HG02840 (cell line): ENCODE measurements around the gene NPTX2.
"Not testable (repeated sequence)": the region's sequence is repeated elsewhere in the genome, so short reads cannot be mapped to it uniquely, and the experiment has no call there.

Source experiments
- ATAC-seq: cut with Tn5 transposase; IDR thresholded peaks from one replicate; pipeline ENCODE4 v1.9.1; 2021; ENCODE audit warnings: mild to moderate bottlenecking, moderate library complexity, moderate number of reproducible peaks; ENCODE audit not compliant: unreplicated experiment, low FRiP score

Gene NPTX2, protein sequence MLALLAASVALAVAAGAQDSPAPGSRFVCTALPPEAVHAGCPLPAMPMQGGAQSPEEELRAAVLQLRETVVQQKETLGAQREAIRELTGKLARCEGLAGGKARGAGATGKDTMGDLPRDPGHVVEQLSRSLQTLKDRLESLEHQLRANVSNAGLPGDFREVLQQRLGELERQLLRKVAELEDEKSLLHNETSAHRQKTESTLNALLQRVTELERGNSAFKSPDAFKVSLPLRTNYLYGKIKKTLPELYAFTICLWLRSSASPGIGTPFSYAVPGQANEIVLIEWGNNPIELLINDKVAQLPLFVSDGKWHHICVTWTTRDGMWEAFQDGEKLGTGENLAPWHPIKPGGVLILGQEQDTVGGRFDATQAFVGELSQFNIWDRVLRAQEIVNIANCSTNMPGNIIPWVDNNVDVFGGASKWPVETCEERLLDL

DNA sequence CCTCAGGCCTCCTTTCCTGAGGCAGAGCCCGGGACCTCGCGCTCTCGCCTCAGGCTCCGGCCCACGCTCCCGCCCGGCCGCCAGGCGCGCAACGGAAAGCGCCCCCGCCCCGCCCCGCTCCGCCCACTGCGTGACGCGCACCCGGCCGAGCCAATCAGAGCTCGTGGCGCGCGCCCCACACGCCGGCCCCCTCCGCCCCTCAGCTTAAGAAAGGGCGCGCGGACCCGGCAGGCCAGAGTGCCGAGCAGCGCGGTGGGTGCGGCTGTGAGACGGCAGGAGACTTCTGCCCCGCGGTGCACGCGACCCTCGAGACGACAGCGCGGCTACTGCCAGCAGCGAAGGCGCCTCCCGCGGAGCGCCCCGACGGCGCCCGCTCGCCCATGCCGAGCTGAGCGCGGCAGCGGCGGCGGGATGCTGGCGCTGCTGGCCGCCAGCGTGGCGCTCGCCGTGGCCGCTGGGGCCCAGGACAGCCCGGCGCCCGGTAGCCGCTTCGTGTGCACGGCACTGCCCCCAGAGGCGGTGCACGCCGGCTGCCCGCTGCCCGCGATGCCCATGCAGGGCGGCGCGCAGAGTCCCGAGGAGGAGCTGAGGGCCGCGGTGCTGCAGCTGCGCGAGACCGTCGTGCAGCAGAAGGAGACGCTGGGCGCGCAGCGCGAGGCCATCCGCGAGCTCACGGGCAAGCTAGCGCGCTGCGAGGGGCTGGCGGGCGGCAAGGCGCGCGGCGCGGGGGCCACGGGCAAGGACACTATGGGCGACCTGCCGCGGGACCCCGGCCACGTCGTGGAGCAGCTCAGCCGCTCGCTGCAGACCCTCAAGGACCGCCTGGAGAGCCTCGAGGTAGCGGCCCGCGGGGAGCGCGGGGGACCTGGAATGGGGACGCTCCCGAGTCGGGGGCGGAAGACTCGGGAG lies at the start of gene NPTX2:
NPTX2 (plus strand) TSS at position 235 of the 909 bp plus-strand sequence; CDS start at position 412, 177 bp downstream.
- ATAC-seq, result no peak

DNA sequence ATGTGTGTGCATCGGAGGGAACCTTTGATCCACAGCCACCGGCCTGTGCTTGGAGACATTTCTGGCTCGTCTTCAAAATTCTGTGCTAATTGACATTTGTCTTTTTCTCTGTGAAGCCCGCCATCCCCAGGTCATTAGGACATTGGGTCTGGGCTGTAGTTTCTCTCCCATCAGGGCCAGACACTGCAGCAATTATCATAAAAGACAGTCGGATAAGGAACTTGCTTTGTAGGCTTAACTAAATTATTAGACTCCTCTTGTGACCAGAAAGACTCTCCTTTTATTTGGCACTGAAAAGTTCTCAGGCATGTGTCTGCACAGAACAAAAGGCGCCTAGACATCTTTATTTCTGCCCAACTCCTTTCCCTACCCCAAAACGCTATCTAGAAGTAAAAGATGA lies 49.1 kb upstream of the NPTX2 start:
- no peak for ATAC-seq

DNA sequence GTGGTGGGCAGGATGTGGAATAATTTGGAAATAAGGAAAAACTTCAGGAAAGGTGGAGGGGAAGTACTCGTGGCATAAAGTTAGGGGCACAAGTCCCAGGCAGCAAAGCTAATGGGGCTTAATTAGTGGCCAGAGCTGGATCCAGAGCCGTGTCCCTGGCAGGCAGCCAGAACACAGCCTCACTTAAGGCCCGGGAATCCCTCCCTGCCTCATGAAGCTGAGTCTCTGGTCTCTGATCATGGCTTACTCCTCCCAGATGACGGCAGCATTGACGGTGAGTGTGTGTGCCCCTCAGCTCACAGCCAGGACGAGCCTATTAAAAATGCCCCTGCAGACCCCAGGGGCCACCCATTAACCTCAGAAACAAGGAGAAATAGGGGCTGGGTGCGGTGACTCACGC lies 48.2 kb upstream of the NPTX2 start:
- ATAC-seq, result no peak

DNA sequence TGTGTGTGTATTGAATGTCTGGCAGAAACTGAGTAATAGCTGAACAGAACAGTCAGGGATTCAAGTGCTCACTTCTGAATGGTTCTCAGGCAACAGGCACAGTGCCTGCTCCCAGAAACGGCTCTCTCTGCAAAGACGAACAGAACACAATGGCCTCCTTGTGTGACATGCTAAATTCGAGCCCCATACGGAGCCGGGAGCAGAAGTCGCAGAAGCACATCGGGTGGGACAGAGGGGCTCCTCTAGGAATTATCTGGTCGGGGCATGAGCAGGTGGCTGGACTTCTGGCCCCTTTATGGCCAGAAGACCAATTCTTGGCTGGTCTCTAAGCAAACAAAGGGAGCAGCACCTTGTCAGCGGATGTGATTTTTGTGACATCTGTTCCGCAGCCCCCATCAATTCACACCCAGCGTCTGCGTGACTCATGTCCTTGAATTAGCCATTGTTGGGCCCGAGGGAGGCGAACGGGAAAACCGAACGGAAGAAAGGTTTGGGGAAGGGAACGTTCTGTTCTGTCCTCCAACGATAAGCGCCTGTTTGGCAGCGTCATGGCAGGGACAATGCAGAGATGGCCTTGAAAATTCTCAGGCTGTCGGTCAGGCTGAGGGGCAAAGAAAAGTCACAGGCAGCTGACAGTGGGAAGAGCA lies 47.3 kb upstream of the NPTX2 start:
- no peak for ATAC-seq

DNA sequence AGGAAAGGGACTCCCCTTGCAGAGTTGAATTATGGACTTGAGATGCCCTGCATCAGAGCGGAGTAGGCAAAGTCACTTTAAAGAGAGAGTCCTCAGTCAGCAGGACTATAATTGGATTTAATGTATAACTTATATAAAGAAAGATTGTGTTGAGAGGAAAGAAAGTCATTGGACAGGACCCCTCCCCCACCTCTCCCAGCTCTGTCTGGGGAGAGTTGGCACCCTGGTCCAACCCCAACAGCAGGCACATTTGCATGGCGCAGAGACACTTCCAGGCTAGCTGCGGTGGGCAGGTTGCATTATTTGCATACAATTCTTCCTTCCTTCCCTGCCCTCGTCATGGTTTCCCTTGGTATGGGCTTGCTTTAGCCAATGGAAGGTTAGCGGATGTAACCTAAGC lies 46.1 kb upstream of the NPTX2 start:
- ATAC-seq, result no peak

DNA sequence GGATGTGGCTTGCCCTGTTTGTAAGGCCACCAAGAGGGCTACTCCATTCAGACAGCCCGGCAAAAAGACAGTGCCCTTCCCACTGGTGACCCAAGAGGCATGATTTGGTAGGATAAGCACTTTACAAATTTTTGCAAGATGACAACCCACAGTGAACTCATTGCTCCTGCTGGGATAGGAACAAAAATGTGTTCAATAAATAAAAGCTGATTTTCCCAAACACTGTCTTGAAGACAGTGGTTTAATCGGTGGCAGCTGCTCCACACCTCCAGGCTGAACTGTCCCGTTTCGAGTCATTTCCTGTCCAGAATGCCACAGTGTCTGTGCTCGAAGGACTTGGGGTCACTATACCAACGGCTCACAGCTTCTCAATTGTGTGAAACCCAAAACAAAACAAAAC lies 45.1 kb upstream of the NPTX2 start:
- no peak for ATAC-seq

DNA sequence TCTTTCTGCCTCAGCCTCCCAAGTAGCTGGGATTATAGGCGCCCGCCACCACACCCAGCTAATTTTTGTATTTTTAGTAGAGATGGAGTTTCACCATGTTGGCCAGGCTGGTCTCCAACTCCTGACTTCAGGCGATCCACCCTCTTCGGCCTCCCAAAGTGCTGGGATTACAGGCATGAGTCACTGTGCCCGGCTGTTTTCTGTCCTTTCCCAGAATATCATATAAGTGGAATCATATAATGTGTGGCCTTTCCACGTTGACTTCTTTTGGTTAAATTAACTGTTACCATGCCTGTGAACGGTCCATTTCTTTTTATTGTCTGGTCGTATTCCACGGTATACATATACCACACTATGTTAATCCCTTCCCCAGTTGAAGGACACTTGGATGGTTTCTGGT lies 44.4 kb upstream of the NPTX2 start:
- ATAC-seq, result not testable (repeated sequence)

DNA sequence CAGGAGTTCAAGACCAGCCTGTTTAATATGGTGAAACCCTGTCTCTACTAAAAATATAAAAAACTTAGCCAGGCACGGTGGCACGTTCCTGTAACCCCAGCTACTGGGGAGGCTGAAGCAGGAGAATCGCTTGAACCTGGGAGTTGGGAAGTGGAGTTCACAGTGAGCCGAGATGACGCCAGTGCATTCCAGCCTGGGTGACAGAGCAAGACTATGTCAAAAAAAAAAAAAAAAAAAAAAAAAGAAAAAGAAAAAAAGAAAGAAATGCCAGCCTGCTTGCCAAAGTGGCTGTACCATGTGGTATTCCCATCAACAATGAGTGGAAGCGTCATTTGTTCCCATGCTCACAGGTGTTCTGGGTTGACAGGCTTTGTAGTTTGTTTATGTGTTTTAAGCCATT lies 43.3 kb upstream of the NPTX2 start:
- no peak for ATAC-seq

DNA sequence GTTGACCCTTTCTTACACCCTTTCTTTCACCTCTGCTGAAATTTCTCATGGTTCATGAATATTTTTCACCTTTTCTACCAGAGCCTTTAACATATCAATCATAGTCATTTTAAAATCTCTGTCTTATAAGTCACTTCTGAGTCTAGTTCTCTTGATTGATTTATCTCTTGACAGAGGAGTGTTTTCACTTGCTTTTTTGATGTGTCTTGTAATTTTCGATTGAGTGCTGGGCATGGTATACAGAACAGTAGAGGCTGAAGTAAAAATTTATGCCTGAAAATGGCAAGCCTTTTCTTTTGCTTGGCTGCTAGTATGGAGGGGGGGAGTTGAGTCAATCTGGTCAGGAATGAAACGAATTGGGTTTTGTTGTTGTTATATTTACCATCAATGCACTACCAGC lies 41.2 kb upstream of the NPTX2 start:
- no peak for ATAC-seq

DNA sequence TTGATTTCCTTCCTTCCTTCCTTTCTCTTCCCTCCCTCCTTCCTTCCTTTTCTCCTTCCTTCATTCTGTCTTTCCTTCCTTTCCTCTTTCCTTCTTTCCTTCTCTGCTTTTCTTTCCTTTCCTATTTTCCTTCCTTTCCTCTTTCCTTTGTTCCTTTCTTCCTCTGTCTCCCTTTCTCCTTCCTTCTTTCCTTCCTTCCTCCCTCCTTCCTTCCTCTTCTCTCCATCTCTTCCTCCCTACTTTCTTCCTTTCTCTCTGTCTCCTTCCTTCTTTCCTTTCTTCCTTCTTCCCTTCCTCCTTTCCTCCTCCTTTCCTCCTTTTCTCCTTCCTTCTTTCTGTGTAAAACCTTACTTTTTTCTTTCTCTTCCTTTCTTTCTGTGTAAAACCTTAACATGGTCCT lies 32.3 kb upstream of the NPTX2 start:
- ATAC-seq, result no peak

DNA sequence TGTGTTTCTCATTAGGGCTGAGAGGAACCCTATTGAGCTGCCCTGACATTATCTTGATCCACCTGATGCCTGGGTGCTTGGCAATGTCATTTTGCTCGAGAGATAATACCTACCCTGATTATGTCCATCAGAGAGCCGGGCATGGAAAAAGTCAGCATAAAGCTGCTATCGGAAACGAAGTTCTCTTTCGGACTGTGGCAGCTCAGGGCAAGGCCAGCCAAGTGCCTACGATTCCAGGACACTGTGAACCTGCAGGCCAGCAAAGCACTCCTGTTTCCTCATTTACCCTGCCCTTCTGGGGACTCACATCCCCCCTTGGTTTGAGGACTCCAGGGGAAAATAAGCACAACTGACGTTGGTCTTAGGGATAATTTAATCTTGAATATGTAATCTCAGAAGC lies 25.2 kb upstream of the NPTX2 start:
- ATAC-seq, result no peak

DNA sequence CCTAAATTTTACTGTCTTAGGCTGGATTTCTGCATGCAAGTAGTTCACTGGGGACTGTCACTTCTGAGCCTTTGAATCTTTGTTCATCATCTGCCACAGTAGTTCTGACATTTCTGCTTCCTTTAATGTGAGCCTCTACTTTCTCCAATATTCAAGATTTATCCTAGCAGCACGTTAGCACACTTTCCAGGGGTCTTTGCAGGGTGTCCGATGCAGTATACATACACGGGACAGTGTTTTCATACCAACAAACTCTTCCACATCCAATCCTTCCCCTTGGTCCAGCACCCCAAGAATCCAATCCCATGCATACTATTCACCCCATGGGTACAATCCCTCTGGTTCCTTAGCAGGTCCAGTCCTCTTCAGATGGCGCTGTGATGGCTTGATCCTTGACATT lies 22.7 kb upstream of the NPTX2 start:
- ATAC-seq, result no peak

DNA sequence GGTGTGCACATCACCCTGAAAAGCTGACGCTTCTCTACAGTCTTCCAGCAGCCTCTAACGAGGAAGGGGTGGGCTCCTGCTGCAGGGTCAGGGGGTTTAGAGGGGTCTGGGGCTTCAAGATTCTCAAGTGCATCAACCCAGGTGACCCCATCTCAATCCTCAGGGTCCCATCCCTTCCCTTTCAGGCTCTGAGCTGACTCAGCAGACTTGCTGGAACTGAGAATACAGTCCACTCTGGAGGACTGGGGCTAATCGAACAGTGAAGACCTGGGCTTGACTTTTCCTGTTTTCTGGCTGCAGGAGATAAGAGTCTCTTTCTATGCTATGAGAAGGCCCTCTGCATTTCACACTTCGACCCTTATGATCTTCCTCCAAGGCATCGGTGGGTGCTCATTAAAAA lies 22.3 kb upstream of the NPTX2 start:
- no peak for ATAC-seq

DNA sequence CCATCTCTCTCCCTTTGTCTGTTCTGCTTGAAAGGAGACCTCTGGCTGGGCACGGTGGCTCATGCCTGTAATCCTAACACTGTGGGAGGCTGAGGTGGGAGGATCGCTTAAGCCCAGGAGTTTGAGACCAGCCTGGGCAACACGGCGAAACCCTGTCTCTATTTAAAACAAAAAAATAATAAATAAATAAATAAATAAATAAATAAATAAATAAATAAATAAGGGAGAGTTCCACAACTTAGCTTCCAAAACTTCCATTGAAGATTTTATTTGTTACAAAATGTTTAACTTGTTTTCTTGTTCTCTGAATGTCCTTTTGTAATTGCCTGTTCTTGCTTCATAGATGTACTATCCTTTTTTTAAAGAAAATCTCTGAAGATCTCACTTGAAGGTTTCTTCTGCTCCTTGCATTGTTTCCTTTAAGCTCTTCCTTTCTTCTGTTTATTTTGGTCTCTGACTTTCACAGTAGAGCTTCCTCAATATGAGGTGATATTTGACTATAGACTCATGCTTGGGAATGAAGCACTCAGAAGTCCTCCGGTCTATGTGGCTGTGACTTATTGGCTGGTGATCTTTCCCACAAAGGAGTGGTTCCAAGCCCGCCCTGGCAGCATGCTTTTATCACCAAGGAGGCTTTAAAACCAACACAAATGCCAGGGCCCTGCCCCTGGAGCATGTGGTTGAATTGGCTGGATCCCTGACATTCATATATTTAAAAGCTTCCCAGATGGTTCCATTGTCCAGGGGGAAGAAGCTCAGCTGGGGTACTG lies 18.1 kb upstream of the NPTX2 start:
- no peak for ATAC-seq

DNA sequence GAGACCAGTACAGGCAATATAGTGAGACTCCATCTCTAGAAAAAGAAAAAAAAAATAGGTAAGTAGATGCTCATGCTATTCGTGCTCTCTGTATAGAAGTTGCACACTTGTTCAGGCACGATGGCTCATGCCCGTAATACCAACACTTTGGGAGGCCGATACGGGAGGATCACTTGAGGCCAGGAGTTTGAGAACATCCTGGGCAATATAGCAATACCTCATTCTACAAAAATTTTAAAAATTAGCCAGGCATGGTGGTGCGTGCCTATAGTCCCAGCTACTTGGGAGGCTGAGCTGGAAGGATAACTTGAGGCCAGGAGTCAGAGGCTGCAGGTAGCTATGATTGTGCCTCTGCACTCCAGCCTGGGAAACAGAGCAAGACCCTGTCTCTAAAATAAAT lies 17.2 kb upstream of the NPTX2 start:
- no peak for ATAC-seq

DNA sequence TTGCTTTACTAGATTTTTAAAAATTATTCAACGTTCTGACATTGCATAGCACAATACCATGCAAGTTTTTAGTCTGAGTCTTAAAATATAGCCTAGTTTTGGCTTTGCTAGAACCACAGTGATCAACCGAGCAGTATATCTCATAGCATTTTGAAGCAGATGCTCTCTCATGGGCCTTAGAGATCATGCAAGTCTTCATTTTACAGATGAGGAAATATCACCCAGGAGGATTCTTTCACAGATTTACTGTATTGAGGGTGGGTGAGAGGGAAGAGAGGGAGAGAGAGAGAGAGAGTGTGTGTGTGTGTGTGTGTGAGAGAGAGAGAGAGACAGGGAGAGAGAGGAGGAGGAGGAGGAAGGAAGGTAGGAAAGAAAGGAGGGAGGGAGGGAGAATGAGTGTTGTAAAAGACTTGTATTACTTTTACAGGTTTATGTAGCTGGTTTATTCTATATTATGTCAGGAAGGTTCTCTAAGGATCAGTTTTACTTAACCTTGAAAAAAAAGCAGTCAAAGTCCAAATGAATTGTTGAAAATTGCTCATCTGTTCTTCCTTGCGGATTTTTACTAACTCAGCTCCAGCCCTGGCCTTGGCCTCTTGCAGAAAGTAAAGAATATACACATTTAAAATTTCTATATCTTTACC lies 14.2 kb upstream of the NPTX2 start:
- ATAC-seq, result no peak

DNA sequence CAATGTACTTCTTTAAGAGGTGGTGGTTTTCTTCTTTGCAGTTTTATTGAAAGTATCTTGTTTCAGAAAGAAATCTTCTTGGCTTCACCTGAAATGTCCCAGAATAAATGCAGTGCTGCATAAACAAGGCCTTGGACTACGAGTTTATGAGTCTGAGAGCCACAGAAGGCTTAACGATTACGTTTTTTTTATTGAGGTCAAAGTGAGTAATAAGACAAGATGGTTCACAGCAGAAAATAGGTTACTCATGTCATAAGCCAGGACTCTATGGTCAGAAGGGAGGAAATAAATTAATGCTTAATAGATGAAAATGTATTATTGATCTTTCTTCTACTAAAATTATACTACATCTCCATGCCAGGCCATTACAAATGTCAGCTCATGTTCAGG lies 13.7 kb upstream of the NPTX2 start:
- no peak for ATAC-seq

DNA sequence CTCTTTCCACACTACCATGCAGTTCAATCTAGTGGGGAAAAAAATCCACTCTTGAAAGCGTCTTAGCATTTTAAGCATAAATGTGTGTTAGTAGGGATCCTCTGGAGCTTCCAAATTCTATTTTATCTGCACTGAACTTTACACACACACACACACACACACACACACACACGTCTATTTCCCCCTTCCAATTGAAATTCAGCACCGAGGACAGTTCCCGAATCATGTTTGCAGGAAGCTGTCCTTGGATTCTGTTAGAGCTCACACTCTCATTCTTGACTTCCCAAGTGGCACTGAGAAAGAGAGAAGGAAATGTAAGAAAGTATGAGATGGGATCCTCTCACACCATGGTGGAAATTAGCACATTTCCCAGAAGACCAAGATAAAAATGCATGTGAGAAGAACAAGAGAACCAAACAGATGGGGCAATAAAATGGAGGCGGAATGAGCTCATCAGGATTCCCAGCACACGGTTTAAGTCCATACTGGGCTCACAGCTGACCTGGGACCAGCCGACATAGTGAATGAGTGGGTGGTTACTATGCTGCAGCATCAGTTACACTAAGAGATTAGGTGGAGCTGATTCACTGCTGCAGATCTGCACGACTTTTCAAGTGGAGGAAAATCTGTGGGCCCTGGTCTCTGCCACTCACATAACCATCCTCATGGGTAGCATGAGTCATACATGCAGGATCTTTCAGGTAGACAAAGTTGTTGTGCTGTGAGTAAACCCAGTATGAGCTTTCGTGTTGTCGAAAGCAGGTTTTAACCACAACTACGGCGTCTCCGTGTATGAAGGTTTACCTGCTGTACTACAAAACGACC lies 3.3 kb upstream of the NPTX2 start:
- no peak for ATAC-seq
